Measurements from ENCODE around the gene SLC16A10.

Gene SLC16A10

DNA sequence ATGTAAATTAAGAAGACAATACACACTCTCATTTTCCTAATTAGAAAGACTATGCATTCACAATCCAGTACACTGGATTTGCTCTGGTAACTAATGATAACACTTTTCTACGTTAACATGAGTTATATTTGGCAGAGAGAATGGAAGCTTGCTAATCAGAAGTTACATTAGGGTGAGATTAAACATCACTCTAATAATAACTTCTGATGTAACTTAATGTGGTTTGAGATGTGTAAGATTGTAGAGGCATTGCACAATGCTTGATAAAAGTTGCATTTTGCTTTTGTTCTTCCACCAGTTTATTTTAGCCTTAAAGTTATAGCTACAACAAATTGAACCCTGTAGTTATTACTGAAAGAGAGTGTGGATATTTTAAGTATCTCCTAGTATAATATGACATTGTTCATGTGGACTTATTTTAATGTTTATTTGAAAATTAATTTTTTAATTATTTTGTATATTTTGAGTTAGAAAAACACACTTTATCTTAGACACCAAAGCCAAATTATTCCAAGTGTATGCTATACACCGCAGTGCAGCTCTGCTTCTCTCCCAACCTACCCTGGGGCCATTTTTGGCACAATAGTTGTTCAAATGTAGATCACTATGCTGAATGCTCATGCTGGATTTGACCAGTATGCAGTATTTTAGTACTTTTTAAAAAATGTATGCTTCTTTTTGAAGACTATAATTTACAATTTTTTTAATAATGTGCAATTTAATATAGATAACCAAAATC, 143.2 kb downstream of the SLC16A10 start:
- no peak overlapping the region for H3K27ac Mint-ChIP-seq
- peaks cover 3% of the 10 kb centered on the region for H3K9me3 Mint-ChIP-seq
- H3K4me1 Mint-ChIP-seq = no peaks in the 10 kb centered on the region
- H3K36me3 Mint-ChIP-seq (ENCODE audit: low read depth) = no peaks in the 10 kb centered on the region
- H3K27me3 Mint-ChIP-seq (ENCODE audit: low read depth) = peaks cover 4% of the 10 kb centered on the region
- H3K4me3 Mint-ChIP-seq = no peak overlapping the region
- no peak for TF ChIP-seq CTCF (IDR thresholded peaks at IDR 0.05; ENCODE audit: unreplicated experiment in 3 of 3)

- Mint-ChIP-seq H3K27ac (no peak overlapping the region), H3K4me3 (no peak overlapping the region), H3K36me3 (ENCODE audit: low read depth) (no peaks in the 10 kb centered on the region), H3K4me1 (no peaks in the 10 kb centered on the region), H3K9me3 (peaks cover 3% of the 10 kb centered on the region), H3K27me3 (ENCODE audit: low read depth) (peaks cover 4% of the 10 kb centered on the region)
- no peak for TF ChIP-seq CTCF (IDR thresholded peaks at IDR 0.05; ENCODE audit: unreplicated experiment in 3 of 3)
These were observed 143.8 kb downstream of the SLC16A10 start for GRCh38 chr6:111231090-111231459.

DNA sequence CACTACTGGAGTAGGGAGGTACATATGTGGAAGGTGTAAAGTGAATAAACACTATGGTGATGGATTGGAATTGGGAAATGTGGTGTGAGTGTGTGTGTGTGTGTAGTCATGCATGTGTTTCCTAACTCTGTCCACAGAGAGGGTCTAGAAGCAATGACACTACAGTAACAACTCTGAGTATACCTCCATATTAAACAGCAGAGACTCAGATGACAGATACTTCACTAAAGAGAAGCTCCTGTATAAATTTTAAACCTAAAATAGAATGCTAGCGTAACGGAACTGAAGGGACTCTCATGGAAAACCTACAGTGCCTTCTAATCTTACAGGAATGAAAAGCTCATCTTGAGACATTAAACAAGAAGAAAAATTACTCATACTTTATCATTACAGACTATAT, 150.5 kb downstream of the SLC16A10 start:
- TF ChIP-seq CTCF (IDR thresholded peaks at IDR 0.05; ENCODE audit: unreplicated experiment in 3 of 3) = no peak
- Mint-ChIP-seq H3K4me1 (peaks cover 3% of the 10 kb centered on the region), H3K4me3 (no peak overlapping the region), H3K9me3 (peaks cover 3% of the 10 kb centered on the region), H3K27me3 (ENCODE audit: low read depth) (no peaks in the 10 kb centered on the region), H3K36me3 (ENCODE audit: low read depth) (no peaks in the 10 kb centered on the region), H3K27ac (no peak overlapping the region)

- peaks cover 3% of the 10 kb centered on the region for H3K9me3 Mint-ChIP-seq
These were observed 151.3 kb downstream of the SLC16A10 start for GRCh38 chr6:111238464-111239119.

DNA sequence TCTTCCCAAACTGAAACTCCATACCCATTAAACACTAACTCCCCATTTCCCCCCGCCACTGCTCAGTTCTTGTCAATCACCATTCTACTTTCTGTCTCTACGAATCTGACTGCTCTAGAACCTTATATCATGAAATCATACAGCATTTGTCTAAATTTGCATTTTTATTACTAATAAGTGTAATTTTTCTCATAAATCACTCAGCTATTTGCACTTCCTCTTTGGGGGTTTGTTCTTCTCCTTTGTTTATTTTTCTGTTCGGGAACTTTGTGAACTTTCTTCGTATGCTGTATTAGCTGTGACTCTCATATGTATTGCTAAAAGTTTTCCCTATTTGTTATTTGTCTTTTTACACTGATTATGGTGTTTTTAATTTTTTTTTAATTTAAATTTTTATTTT, 152.2 kb downstream of the SLC16A10 start:
- H3K27me3 Mint-ChIP-seq (ENCODE audit: low read depth) = no peaks in the 10 kb centered on the region
- peaks cover 3% of the 10 kb centered on the region for H3K9me3 Mint-ChIP-seq
- H3K27ac Mint-ChIP-seq = no peak overlapping the region
- no peak for TF ChIP-seq CTCF (IDR thresholded peaks at IDR 0.05; ENCODE audit: unreplicated experiment in 3 of 3)
- peaks cover 10% of the 10 kb centered on the region for H3K4me1 Mint-ChIP-seq
- no peaks in the 10 kb centered on the region for H3K36me3 Mint-ChIP-seq (ENCODE audit: low read depth)
- H3K4me3 Mint-ChIP-seq = no peak overlapping the region

More at GRCh38 chr6:111238464-111239119, 151.3 kb downstream of the SLC16A10 start:
- H3K27me3 Mint-ChIP-seq (ENCODE audit: low read depth) = no peaks in the 10 kb centered on the region
- H3K36me3 Mint-ChIP-seq (ENCODE audit: low read depth) = no peaks in the 10 kb centered on the region
- H3K4me3 Mint-ChIP-seq = no peak overlapping the region
- H3K4me1 Mint-ChIP-seq = peaks cover 10% of the 10 kb centered on the region
- no peak for TF ChIP-seq CTCF (IDR thresholded peaks at IDR 0.05; ENCODE audit: unreplicated experiment in 3 of 3)
- H3K27ac Mint-ChIP-seq = no peak overlapping the region

DNA sequence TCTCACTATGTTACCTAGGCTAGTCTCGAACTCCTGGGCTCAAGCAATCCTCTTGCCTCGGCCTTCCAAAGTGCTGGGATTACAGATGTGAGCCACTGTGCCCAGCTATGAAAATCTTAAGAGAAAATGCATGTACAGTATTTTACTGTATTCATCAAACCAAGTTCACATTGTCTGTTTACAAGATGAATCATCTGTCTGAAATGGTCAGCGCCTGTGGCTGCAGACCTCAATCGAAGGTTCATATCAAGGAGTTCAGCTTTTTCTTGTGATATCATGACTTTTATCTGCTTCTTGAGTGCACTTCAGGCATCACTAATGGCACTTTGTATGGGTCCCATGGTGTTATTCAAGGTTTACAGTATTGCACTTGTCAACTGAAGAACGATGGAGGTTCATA, 155.1 kb downstream of the SLC16A10 start:
- Mint-ChIP-seq H3K27me3 (ENCODE audit: low read depth) (no peaks in the 10 kb centered on the region), H3K4me1 (peaks cover 10% of the 10 kb centered on the region), H3K36me3 (ENCODE audit: low read depth) (no peaks in the 10 kb centered on the region), H3K27ac (no peak overlapping the region), H3K9me3 (no peaks in the 10 kb centered on the region), H3K4me3 (no peak overlapping the region)
- TF ChIP-seq CTCF (IDR thresholded peaks at IDR 0.05; ENCODE audit: unreplicated experiment in 3 of 3) = no peak

All from nephron (organoid).